ENCODE measurements around the gene SEMA3C. TPM values are rescaled to one million over a fixed set of nuclear protein-coding genes. Genes with fewer than 3 reads are reported as not detected.

The SEMA3C gene
- total RNA-seq, 1 donor from 2014 or later = 0.20 TPM

- DNase-seq (ENCODE audit: low read depth in 2 of 2) = no peak
These were observed 29.3 kb downstream of the SEMA3C start for GRCh38 chr7:80889525-80889924.

DNA sequence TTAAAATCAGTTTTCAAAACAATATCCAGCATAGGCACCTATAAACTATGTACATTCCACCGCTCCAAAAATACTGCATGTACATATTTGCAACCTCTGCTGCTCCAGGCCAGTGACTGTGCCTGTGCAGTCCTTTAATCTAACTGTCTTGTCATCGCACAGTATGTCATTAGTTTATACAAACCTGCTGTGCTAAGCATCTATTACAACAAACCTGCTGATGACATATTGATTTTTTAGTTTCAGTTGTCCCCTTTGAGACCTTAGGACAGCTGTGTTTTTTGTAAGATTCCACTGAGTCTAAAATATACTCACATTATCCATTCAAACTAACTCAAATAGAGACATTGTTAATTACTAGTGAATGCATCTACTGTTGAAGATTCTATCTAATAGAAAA is 33.1 kb downstream of the SEMA3C start:
- DNase-seq (ENCODE audit: low read depth in 2 of 2) = no peak

- no peak for DNase-seq (ENCODE audit: low read depth in 2 of 2)
These were observed 34.2 kb downstream of the SEMA3C start for GRCh38 chr7:80884511-80885195.

- peak in 1 of 2 donors; percentile 86 for DNase-seq (ENCODE audit: low read depth in 2 of 2)
These were observed 35.5 kb downstream of the SEMA3C start for GRCh38 chr7:80883154-80884025.

DNA sequence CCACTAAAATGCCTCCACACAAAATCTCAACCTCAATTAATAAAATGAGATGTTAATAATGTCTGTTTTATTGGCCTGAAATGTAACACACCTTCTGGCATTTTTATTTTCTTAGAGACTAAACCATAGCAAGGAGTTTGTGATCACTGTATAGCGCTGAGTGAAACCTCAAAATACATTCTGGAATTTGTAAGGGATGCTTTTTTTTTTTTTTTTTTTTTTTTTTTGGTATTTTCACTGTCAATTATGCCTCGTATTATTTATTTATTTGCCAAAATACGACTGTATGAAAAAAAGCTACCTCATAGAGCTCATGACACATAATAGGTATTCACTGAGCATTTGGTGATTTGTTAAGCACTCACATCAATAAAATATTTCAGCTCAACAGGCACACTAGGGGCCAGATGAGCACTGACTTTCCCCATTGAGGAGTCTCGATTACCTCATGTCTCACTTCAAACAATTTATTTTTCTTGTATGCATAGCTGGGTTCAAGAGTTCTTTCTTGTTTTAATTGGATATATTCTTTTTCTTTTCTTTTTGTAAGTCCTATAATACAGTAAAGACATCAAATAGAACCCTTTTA is 36.5 kb downstream of the SEMA3C start:
- no peak for DNase-seq (ENCODE audit: low read depth in 2 of 2)

- no peak for DNase-seq (ENCODE audit: low read depth in 2 of 2)
These were observed 37.4 kb downstream of the SEMA3C start for GRCh38 chr7:80881351-80881900.

- no peak for DNase-seq (ENCODE audit: low read depth in 2 of 2)
These were observed 39.0 kb downstream of the SEMA3C start for GRCh38 chr7:80879849-80880248.

DNA sequence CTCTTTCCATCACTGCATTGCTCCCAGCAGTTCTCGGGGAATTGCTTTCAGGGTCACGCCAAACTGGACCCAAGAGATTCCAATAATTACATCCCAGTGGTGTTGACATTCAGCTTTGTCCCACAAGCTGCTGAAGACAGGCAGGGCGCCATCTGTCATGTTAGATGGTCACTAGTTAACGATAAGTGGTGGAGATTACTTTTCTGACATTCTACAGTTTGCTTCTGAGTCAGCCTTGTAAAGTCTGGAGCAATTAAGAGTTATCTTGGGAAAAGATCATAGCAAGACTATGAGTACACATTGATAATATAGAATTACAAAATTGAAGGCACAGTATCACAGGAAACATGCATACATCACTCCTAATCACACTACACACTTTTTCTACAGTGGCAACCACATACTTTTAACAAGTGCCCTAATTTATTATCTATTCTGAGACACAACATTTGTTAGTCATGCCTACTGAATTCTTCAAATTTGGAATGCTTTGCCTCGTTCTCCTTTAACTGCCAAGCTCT is 41.9 kb downstream of the SEMA3C start:
- no peak for DNase-seq (ENCODE audit: low read depth in 2 of 2)

- no peak for DNase-seq (ENCODE audit: low read depth in 2 of 2)
These were observed 43.2 kb downstream of the SEMA3C start for GRCh38 chr7:80875537-80876120.

- DNase-seq (ENCODE audit: low read depth in 2 of 2) = no peak
These were observed 45.7 kb downstream of the SEMA3C start for GRCh38 chr7:80873140-80873539.

DNA sequence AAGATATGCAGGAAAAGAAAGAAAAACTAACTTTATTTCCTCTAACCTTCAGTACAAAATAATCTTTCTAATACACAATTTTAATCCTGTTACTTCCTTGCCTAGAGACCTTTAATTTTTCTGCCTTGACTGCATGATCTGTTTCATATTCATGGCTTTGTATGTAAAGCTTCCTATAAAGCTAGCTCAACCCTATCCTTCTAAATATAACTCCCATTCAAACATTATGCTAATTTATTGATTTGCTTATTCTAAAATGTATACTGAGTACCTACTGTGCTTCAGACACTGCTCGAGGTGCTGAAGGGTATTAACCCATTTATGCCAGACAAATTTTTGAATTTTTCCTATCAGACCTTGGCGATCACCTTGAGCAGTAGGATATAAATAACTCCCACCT is 47.6 kb downstream of the SEMA3C start:
- no peak for DNase-seq (ENCODE audit: low read depth in 2 of 2)

DNA sequence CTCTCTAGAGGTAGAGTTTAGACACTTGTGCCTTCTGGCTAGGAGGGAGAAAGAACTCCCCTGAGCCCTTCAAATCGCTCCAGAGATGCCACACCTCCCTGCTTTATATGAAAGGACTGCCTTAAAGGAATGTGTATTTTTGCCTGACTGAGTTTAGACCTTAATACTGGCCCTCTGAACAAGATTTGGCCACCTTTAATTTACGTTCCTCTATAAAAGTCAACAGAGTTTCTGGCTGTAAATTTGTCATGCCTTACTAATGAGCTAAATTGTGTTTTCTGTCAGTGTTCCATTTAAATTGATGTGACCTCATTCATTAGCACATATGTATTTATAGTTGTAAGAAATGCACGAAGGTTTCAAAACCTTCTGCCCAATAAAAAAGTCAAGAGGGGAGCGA is 48.0 kb downstream of the SEMA3C start:
- DNase-seq (ENCODE audit: low read depth in 2 of 2) = no peak

DNA sequence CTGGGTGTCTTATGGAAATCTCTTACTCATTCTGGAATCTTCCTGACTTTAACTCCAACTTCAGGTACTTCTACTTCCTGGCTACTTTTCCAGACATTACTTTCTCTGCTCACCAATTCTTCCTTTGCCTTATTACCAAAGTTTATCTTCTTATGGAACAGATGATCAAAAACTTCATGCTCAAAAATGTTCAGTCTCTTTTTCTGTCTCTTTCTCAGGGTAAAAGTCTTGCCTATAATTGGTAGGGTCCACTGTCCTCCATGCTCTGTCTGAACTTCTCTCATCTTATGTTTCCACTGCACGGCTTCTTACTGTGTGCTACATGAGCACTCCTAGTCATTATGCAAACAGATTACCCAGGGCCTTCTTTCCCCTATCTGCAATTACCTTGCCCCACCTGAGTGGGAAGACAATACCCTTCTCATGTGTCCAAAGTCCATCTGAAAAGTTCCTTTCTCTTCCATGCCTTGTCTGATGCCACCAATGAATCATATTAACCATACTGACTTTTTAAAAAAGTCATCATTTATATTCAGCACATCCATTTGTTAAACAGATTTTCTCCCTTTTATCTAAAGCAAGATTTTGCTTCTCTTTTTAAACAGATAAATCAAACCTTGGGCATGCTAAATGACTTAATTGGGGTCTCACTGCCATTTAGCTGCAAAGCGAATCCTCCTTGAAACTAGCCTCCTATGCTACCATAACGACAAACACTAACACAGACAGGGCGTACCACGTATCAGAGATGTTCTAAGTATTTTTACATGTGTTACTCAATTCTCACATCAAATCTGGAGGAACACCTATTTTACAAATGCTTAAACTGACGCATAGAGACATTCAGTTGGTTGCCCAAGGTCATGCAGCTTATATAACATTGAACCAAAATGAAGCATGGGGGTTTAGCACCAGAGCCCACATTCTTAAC is 48.8 kb downstream of the SEMA3C start:
- no peak for DNase-seq (ENCODE audit: low read depth in 2 of 2)

- DNase-seq (ENCODE audit: low read depth in 2 of 2) = no peak
These were observed 49.6 kb downstream of the SEMA3C start for GRCh38 chr7:80869106-80869784.

DNA sequence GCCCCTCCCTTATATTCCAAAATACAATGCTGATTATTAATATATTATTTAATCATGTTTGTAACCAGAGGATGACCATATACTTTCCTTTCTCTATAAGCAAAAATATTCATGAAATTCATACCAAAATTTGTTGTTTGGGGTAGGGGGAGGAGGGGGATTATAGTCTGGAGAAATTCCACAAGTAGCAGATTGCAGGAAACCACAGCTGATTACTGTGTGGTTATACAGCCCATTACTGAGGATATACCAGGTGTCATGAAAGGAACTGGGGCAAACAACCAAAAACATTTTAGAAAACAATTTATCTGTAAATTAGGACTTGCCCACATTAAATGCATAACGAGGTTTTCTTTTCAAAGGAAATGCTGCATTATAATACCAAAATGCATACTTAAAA is 50.3 kb downstream of the SEMA3C start:
- DNase-seq (ENCODE audit: low read depth in 2 of 2) = no peak

DNA sequence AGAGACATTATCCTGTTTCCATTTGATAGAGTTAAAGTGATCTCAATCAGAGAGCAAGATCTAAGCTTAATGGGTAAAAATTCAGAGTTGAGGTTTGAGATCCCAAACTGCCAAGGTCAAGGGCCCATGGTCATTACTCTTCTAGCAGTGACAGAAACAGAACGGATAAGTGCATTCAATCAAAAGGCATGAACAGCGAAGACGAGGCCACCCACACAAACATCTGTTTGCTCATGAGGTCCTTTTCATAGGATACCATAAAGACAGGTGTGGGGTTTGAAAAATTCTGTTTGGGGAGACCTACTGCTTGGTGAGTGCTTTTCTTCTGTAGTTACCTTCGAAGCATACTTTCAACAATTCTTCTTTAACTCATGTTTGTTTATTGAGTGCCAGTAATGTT is 58.3 kb downstream of the SEMA3C start:
- DNase-seq (ENCODE audit: low read depth in 2 of 2) = no peak

DNA sequence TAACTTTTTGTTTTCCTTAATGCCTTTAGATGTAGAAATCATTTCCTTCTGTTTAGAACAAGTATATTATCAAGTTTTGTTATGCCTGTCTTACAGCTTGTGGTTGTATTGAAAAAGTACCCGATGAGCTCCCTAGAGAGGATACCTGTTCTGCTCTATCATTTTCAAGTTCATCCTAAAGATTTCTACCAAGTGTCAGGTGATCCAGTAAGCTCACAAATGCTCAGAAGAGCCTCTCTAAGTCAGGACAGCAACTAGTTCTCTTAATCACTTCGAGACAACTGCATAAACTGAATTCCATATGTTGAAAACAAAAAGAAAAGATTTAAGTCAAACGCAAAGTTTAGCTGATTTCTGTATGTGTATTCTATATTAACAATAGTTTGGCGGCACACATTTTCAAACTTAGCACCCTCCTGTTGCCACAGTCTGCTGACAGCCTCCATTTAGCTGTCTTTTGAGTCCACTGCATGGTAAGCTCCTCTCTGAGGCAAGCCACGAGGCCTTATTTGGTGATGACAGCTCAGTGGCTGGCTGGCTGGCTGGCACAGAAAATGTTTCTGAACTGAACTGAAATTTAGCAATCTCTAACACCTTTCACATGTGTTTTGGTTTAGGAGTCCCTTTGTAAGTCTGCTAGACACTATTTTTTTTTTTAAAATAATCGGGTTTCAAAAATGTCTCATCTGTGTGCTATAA is 59.4 kb downstream of the SEMA3C start:
- DNase-seq (ENCODE audit: low read depth in 2 of 2) = peak in 1 of 2 donors; percentile 9

- DNase-seq (ENCODE audit: low read depth in 2 of 2) = peak in 1 of 2 donors; percentile 62
These were observed 60.5 kb downstream of the SEMA3C start for GRCh38 chr7:80858141-80858903.

DNA sequence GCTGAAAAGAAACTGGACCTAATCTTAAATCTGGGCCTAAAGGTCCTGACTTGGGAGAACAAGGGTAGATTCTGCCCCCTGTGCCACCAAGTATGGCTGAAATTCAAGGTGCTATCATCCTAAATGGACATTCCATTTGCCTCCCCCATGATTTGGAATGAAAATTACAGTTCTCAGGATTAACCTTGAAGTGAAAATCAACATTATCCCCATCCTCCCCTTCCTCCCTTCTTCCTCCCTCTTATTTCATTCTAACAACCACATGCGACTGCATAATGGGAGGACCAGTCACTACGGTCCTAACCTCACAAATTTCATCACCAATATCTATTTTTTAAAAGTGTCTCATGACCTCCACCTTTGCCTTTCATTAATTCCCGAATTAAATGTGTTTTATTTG is 62.1 kb downstream of the SEMA3C start:
- no peak for DNase-seq (ENCODE audit: low read depth in 2 of 2)
